ENCODE measurements around the gene CTSW.
A peak's percentile ranks its signal among the peaks of the same experiment; 100 is the strongest.

CTSW gene

DNA sequence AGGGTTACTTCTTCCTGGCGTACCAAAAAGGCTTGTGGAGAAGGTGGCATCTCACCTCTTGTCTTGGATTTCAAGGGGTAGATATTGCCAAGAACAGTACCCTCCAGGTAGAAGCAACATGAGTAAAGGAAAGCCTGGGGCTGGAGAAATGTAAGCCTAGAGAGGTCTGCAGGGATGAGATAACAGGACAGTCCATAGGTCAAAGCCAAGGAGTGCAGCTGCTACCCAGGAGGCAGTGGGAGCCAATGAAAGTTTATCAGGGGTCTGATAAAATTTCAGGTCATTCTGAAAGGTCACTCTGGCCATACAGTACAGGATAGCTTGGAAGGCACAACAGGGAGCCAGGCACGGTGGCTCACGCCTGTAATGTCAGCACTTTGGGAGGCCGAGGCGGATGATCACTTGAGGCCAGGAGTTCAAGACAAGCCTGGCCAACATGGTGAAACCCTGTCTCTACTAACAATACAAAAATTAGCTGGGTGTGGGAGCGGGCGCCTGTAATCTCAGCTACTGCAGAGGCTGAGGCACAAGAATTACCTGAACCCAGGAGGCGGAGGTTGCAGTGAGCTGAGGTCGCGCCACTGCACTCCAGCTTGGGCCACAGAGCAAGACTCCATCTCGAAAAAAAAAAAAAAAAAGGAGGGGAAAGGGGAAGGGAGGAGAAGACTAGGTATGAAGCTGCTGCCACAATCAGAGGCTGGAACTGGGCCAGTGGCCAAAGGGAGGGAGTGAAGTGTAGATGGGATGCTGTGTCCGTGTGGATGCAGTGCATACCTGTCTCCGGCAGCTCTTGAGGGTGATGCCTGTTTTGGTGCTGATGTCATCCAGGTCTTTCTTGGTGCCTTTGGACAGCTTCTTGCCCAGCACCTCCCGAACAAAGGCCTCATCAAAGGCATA is 7.4 kb downstream of the CTSW start:
- peak overlapping the region; percentile 76 for H3K4me3 ChIP-seq (ENCODE audit: low read depth, low read length)
- TF ChIP-seq MYC (IDR thresholded peaks at IDR 0.05; ENCODE audit: low read depth, low read length) (no peak), POLR2A (IDR thresholded peaks at IDR 0.05; ENCODE audit: extremely low read depth, insufficient read length) (no peak)
- TF ChIP-seq, protein P1, sequence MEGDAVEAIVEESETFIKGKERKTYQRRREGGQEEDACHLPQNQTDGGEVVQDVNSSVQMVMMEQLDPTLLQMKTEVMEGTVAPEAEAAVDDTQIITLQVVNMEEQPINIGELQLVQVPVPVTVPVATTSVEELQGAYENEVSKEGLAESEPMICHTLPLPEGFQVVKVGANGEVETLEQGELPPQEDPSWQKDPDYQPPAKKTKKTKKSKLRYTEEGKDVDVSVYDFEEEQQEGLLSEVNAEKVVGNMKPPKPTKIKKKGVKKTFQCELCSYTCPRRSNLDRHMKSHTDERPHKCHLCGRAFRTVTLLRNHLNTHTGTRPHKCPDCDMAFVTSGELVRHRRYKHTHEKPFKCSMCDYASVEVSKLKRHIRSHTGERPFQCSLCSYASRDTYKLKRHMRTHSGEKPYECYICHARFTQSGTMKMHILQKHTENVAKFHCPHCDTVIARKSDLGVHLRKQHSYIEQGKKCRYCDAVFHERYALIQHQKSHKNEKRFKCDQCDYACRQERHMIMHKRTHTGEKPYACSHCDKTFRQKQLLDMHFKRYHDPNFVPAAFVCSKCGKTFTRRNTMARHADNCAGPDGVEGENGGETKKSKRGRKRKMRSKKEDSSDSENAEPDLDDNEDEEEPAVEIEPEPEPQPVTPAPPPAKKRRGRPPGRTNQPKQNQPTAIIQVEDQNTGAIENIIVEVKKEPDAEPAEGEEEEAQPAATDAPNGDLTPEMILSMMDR (IDR thresholded peaks at IDR 0.05; ENCODE audit: low read depth, low read length), result no peak
- TF ChIP-seq, protein P2, sequence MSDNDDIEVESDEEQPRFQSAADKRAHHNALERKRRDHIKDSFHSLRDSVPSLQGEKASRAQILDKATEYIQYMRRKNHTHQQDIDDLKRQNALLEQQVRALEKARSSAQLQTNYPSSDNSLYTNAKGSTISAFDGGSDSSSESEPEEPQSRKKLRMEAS (IDR thresholded peaks at IDR 0.05; ENCODE audit: low read depth, low read length), result no peak
- DNase-seq (ENCODE audit: low read depth), result no peak

DNA sequence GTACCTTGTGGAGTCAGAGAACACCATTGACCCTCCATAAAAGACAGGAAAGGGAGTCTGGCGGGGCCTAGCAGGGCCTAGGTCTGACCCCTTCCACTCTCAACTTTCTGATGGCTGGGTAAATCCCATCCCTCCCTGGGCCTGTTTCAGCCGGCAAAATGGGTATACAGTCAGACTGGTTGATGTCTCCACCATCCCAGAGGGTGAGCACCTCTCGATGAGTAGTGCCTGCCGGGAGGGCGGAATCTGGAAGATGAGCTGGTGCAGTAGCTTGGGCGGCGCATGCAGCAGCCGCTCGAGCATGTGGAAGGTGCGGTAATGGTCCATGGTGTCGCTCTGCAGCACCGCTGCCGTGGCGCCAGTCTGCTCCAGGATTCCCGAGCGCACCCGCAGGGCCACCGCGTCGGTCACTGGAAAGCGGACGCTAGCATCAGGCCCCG is 8.1 kb downstream of the CTSW start:
- TF ChIP-seq, protein P1 (IDR thresholded peaks at IDR 0.05; ENCODE audit: low read depth, low read length), result no peak
- TF ChIP-seq, protein P2 (IDR thresholded peaks at IDR 0.05; ENCODE audit: low read depth, low read length), result peak; percentile 36; the same call in 1 of the 2 replicates
- peak overlapping the region; percentile 76 for H3K4me3 ChIP-seq (ENCODE audit: low read depth, low read length)
- no peak for DNase-seq (ENCODE audit: low read depth)

DNA sequence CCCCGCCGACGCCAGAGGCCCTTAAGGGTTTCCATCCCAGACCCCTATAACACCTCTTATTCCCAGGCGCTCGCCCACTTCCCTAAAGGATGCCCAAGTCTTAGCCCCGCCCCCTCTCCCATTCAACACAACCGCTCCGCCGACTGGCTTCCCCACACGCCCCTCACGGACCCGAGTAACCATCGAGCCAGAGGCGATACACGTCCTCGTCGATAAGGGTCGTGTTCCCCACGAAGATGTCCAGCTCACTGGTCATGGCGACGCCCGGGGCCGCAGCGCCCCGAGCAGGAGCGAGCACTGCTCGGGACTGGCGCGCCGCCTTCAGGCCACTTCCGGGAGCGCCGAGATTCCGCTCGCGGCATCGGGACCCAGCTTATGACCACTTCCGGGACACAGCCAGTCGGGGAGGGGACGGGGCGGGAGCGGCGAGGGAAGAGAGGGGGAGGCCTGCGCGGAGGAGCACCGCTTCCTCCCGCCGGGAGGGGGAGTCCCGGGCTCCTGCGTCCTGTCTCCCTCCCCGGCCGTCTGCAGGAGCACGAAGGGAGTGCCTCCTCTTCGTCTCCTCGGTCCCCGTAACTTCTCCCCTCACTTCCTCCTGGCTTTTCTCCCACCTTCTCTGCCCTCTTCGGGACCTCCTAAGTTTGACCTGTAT is 8.7 kb downstream of the CTSW start, which contains the start of gene FIBP:
TSS of gene FIBP (minus strand) at position 309 of the 652 bp plus-strand sequence. CDS start at position 256, 53 bp downstream.
- peak; percentile 99 for DNase-seq (ENCODE audit: low read depth)
- TF ChIP-seq, protein P2 (IDR thresholded peaks at IDR 0.05; ENCODE audit: low read depth, low read length), result peak; percentile 68
- peak; percentile 69 for TF ChIP-seq MYC (IDR thresholded peaks at IDR 0.05; ENCODE audit: low read depth, low read length)
- TF ChIP-seq, protein P1 (IDR thresholded peaks at IDR 0.05; ENCODE audit: low read depth, low read length), result peak; percentile 72
- TF ChIP-seq POLR2A (IDR thresholded peaks at IDR 0.05; ENCODE audit: extremely low read depth, insufficient read length), result peak; percentile 88
- H3K4me3 ChIP-seq (ENCODE audit: low read depth, low read length), result peak within 1 kb of the TSS; percentile 76

DNA sequence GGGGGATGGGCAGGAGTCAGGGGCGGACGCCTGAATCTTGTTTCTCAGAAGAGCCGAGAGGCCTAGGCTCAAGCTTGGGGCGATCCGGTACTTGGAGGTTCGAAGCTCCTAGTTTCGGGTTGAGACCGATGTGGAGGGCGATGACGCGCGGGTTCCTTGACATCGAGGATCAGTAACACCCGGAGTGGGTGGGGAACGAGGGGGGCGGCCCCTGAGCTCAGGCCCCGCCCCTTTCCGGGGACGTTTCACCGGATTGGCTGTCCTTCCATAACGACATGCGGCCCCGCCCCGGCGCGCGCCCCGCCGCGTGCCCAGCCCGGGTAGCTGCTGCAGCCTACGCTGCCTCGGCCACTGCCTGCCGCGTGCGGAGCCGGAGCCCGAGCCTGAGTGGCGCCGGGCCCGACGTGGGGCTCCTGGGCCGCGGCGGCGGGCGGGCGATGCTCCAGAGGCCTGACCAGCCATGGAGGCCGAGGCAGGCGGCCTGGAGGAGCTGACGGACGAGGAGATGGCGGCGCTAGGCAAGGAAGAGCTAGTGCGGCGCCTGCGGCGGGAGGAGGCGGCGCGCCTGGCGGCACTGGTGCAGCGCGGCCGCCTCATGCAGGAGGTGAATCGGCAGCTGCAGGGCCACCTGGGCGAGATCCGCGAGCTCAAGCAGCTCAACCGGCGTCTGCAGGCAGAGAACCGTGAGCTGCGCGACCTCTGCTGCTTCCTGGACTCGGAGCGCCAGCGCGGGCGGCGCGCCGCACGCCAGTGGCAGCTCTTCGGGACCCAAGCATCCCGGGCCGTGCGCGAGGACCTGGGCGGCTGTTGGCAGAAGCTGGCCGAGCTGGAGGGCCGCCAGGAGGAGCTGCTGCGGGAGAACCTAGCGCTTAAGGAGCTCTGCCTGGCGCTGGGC is 10.9 kb downstream of the CTSW start, which contains the start of gene CCDC85B:
TSS of gene CCDC85B (plus strand) at position 350 of the 895 bp plus-strand sequence. CDS start at position 461, 111 bp downstream.
- peak within 1 kb of the TSS; percentile 78 for H3K4me3 ChIP-seq (ENCODE audit: low read depth, low read length)
- DNase-seq (ENCODE audit: low read depth), result peak; percentile 98
- TF ChIP-seq MYC (IDR thresholded peaks at IDR 0.05; ENCODE audit: low read depth, low read length), result peak; percentile 96
- TF ChIP-seq, protein P1 (IDR thresholded peaks at IDR 0.05; ENCODE audit: low read depth, low read length), result peak; percentile 3
- TF ChIP-seq, protein P2 (IDR thresholded peaks at IDR 0.05; ENCODE audit: low read depth, low read length), result peak; percentile 88
- TF ChIP-seq POLR2A (IDR thresholded peaks at IDR 0.05; ENCODE audit: extremely low read depth, insufficient read length), result peak; percentile 99
